ENCODE measurements around the gene HNRNPA3. TPM values are rescaled to one million over a fixed set of nuclear protein-coding genes. Genes with fewer than 3 reads are reported as not detected.

HNRNPA3 gene
- polyA plus RNA-seq, 3 donors = 26.5 to 71.7 (median 43.0) TPM

GRCh38 chr2:177256026-177256425 is 43.4 kb downstream of the HNRNPA3 start:
- Histone ChIP-seq H3K27me3 (ENCODE audit: control insufficient read depth in 2 of 2, insufficient read depth in 2 of 2, low read length in 2 of 2) (no peaks in the 10 kb centered on the region), H3K4me3 (replicated peaks in 1 of 3; ENCODE audit: low read depth in 2 of 3, low read length in 3 of 3) (no peak overlapping the region), H3K79me2 (ENCODE audit: insufficient read depth, low read length) (peaks cover 100% of the 10 kb centered on the region), H4K20me1 (ENCODE audit: insufficient read depth, low read length) (peaks cover 95% of the 10 kb centered on the region), H2AFZ (ENCODE audit: insufficient read depth, low read depth, low read length, poor library complexity, severe bottlenecking) (no peak overlapping the region), H3K4me2 (replicated peaks; ENCODE audit: extremely low read depth, low read length, poor library complexity, severe bottlenecking) (no peak overlapping the region), H3K27ac (ENCODE audit: low read depth in 1 of 2, low read length in 2 of 2) (peak overlapping the region in 1 of 2 donors; percentile 49), H3K9ac (ENCODE audit: insufficient read depth, low read length, poor library complexity, severe bottlenecking) (no peak overlapping the region), H3K9me3 (replicated peaks in 1 of 2; ENCODE audit: control insufficient read depth in 1 of 2, insufficient read depth in 1 of 2, low read length in 2 of 2) (no peaks in the 10 kb centered on the region), H3K36me3 (replicated peaks in 1 of 2; ENCODE audit: control insufficient read depth in 1 of 2, insufficient read depth in 2 of 2, low read length in 2 of 2) (peaks cover 0 to 21% of the 10 kb centered on the region in 2 donors), H3K4me1 (ENCODE audit: control insufficient read depth in 1 of 2, insufficient read depth in 2 of 2, low read length in 2 of 2) (peaks cover 53 to 83% of the 10 kb centered on the region in 2 donors)
- Mint-ChIP-seq H3K27ac (no peak overlapping the region), H3K4me3 (no peak overlapping the region), H3K4me1 (peaks cover 85% of the 10 kb centered on the region), H3K9me3 (peaks cover 0 to 6% (median 0%) of the 10 kb centered on the region in 7 donors), H3K27me3 (ENCODE audit: low read depth in 3 of 3) (no peaks in the 10 kb centered on the region), H3K36me3 (peaks cover 19 to 26% of the 10 kb centered on the region in 2 donors)
- no CpG with 5 or more reads among the region's 2 CpGs for WGBS (ENCODE audit: insufficient coverage)
- no peak for DNase-seq
- TF ChIP-seq CTCF (IDR thresholded peaks at IDR 0.05) = no peak
- intact Hi-C loops (cut with micrococcal nuclease) = no loop called here

GRCh38 chr2:177256695-177257094 is 44.1 kb downstream of the HNRNPA3 start:
- Histone ChIP-seq H3K4me3 (replicated peaks in 1 of 3; ENCODE audit: low read depth in 2 of 3, low read length in 3 of 3) (no peak overlapping the region), H3K36me3 (replicated peaks in 1 of 2; ENCODE audit: control insufficient read depth in 1 of 2, insufficient read depth in 2 of 2, low read length in 2 of 2) (peaks cover 0 to 21% of the 10 kb centered on the region in 2 donors), H2AFZ (ENCODE audit: insufficient read depth, low read depth, low read length, poor library complexity, severe bottlenecking) (no peak overlapping the region), H3K79me2 (ENCODE audit: insufficient read depth, low read length) (peaks cover 100% of the 10 kb centered on the region), H4K20me1 (ENCODE audit: insufficient read depth, low read length) (peaks cover 97% of the 10 kb centered on the region), H3K27me3 (ENCODE audit: control insufficient read depth in 2 of 2, insufficient read depth in 2 of 2, low read length in 2 of 2) (no peaks in the 10 kb centered on the region), H3K9me3 (replicated peaks in 1 of 2; ENCODE audit: control insufficient read depth in 1 of 2, insufficient read depth in 1 of 2, low read length in 2 of 2) (no peaks in the 10 kb centered on the region), H3K4me1 (ENCODE audit: control insufficient read depth in 1 of 2, insufficient read depth in 2 of 2, low read length in 2 of 2) (peaks cover 53 to 83% of the 10 kb centered on the region in 2 donors), H3K4me2 (replicated peaks; ENCODE audit: extremely low read depth, low read length, poor library complexity, severe bottlenecking) (no peak overlapping the region), H3K9ac (ENCODE audit: insufficient read depth, low read length, poor library complexity, severe bottlenecking) (no peak overlapping the region), H3K27ac (ENCODE audit: low read depth in 1 of 2, low read length in 2 of 2) (peak overlapping the region; percentile 14 to 47)
- H3K4me1 Mint-ChIP-seq = peaks cover 85% of the 10 kb centered on the region
- peaks cover 0 to 6% (median 0%) of the 10 kb centered on the region in 7 donors for H3K9me3 Mint-ChIP-seq
- no peaks in the 10 kb centered on the region for H3K27me3 Mint-ChIP-seq (ENCODE audit: low read depth in 3 of 3)
- intact Hi-C loops (cut with micrococcal nuclease) = no loop called here
- H3K36me3 Mint-ChIP-seq = peaks cover 14 to 20% of the 10 kb centered on the region in 2 donors
- DNase-seq = peak in 1 of 3 donors; percentile 1
- peak overlapping the region in 6 of 7 donors; percentile 13 to 81 (median 60) for H3K27ac Mint-ChIP-seq
- no peak for TF ChIP-seq CTCF (IDR thresholded peaks at IDR 0.05)
- no CpG with 5 or more reads among the region's 3 CpGs for WGBS (ENCODE audit: insufficient coverage)
- H3K4me3 Mint-ChIP-seq = no peak overlapping the region
